Measurements from ENCODE around the gene CFD. TPM values are rescaled to one million over a fixed set of nuclear protein-coding genes. Genes with fewer than 3 reads are reported as not detected.
A peak's percentile ranks its signal among the peaks of the same experiment; 100 is the strongest.

CFD gene
- total and polyA plus RNA-seq, 4 donors, result 4.5 to 20.2 (median 13.6) TPM

DNA sequence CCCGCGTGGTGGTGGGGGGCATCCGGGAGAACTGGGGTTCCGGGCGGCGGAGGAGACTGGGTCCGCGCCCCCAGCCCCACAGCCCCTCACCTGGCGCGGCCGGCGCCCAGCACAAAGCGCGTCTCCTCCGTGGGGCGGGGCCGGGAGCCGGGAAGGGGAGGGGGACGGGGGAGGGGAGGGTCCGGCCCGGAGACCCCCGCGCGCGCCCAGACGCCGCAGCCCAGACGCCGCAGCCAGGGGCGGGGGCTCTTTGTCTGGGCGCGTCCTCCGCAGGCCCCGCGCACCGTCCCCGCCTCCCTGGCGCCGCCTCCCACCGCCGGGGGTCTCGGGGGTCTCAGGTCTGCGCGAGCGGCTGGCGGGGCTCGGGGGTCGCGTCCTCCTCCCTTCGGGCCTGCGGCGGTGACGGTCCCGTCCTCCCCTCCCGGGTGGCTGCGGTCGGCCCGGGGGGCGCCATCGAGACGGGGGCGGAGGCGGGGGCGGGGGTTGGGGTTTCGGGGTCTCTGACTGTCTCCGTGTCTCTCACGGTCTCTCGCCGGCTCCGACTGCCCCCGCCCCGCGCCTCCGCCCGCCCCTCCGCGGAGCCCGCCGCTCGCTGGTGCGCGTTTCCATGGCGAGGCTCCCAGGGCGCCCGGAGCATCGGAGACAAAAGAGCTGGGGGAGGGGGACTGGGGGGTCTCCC, 37.5 kb upstream of the CFD start, which contains the start of gene PLPPR3:
TSS of gene PLPPR3 (minus strand) at position 131 of the 679 bp plus-strand sequence. CDS start 396 bp downstream, outside the sequence.
- Histone ChIP-seq H3K27ac (ENCODE audit: low read depth in 1 of 2, low read length in 2 of 2) (no peak within 1 kb of the TSS), H3K27me3 (ENCODE audit: control insufficient read depth in 4 of 4, insufficient read depth in 4 of 4, low read length in 3 of 4) (peaks cover 0 to 6% (median 1%) of the 10 kb centered on the region in 4 donors), H3K9ac (ENCODE audit: low read depth in 1 of 2, low read length in 2 of 2) (no peak within 1 kb of the TSS), H3K4me3 (ENCODE audit: low read depth in 1 of 3, low read length in 3 of 3) (peak within 1 kb of the TSS in 1 of 3 donors; percentile 45), H3K4me1 (ENCODE audit: control insufficient read depth in 4 of 4, insufficient read depth in 4 of 4, low read length in 3 of 4) (peaks cover 0 to 8% (median 0%) of the 10 kb centered on the region in 4 donors), H3K36me3 (ENCODE audit: control insufficient read depth in 4 of 4, insufficient read depth in 3 of 4, low read depth in 1 of 4, low read length in 3 of 4) (no peaks in the 10 kb centered on the region), H3K9me3 (ENCODE audit: control insufficient read depth in 4 of 4, low read length in 3 of 4) (no peaks in the 10 kb centered on the region)
- TF ChIP-seq, protein P1, sequence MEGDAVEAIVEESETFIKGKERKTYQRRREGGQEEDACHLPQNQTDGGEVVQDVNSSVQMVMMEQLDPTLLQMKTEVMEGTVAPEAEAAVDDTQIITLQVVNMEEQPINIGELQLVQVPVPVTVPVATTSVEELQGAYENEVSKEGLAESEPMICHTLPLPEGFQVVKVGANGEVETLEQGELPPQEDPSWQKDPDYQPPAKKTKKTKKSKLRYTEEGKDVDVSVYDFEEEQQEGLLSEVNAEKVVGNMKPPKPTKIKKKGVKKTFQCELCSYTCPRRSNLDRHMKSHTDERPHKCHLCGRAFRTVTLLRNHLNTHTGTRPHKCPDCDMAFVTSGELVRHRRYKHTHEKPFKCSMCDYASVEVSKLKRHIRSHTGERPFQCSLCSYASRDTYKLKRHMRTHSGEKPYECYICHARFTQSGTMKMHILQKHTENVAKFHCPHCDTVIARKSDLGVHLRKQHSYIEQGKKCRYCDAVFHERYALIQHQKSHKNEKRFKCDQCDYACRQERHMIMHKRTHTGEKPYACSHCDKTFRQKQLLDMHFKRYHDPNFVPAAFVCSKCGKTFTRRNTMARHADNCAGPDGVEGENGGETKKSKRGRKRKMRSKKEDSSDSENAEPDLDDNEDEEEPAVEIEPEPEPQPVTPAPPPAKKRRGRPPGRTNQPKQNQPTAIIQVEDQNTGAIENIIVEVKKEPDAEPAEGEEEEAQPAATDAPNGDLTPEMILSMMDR (IDR thresholded peaks at IDR 0.05; ENCODE audit: low read depth, low read length, missing input control), result no peak
- TF ChIP-seq JUND (IDR thresholded peaks at IDR 0.05), result no peak
- TF ChIP-seq, protein P2, sequence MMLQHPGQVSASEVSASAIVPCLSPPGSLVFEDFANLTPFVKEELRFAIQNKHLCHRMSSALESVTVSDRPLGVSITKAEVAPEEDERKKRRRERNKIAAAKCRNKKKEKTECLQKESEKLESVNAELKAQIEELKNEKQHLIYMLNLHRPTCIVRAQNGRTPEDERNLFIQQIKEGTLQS (IDR thresholded peaks at IDR 0.05), result no peak
- no peak for TF ChIP-seq NR2F2 (IDR thresholded peaks at IDR 0.05)
- no peak for TF ChIP-seq RXRA (IDR thresholded peaks at IDR 0.05)
- no peak for TF ChIP-seq FOXA2 (IDR thresholded peaks at IDR 0.05)
- TF ChIP-seq HNF4G (IDR thresholded peaks at IDR 0.05), result no peak
- TF ChIP-seq TAF1 (conservative IDR thresholded peaks at IDR 0.05), result no peak
- no peak for TF ChIP-seq YY1 (IDR thresholded peaks at IDR 0.05)
- TF ChIP-seq HNF4A (conservative IDR thresholded peaks at IDR 0.05), result no peak
- TF ChIP-seq, protein P3, sequence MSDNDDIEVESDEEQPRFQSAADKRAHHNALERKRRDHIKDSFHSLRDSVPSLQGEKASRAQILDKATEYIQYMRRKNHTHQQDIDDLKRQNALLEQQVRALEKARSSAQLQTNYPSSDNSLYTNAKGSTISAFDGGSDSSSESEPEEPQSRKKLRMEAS (IDR thresholded peaks at IDR 0.05), result no peak
- no peak for TF ChIP-seq RAD21 (IDR thresholded peaks at IDR 0.05)
- TF ChIP-seq, protein P4, sequence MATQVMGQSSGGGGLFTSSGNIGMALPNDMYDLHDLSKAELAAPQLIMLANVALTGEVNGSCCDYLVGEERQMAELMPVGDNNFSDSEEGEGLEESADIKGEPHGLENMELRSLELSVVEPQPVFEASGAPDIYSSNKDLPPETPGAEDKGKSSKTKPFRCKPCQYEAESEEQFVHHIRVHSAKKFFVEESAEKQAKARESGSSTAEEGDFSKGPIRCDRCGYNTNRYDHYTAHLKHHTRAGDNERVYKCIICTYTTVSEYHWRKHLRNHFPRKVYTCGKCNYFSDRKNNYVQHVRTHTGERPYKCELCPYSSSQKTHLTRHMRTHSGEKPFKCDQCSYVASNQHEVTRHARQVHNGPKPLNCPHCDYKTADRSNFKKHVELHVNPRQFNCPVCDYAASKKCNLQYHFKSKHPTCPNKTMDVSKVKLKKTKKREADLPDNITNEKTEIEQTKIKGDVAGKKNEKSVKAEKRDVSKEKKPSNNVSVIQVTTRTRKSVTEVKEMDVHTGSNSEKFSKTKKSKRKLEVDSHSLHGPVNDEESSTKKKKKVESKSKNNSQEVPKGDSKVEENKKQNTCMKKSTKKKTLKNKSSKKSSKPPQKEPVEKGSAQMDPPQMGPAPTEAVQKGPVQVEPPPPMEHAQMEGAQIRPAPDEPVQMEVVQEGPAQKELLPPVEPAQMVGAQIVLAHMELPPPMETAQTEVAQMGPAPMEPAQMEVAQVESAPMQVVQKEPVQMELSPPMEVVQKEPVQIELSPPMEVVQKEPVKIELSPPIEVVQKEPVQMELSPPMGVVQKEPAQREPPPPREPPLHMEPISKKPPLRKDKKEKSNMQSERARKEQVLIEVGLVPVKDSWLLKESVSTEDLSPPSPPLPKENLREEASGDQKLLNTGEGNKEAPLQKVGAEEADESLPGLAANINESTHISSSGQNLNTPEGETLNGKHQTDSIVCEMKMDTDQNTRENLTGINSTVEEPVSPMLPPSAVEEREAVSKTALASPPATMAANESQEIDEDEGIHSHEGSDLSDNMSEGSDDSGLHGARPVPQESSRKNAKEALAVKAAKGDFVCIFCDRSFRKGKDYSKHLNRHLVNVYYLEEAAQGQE (IDR thresholded peaks at IDR 0.05), result no peak
- no peak for TF ChIP-seq EGR1 (IDR thresholded peaks at IDR 0.05; ENCODE audit: low read depth in 2 of 2)
- 3% methylated on average over 86 of the region's 86 CpGs for WGBS
- DNase-seq (ENCODE audit: low spot score), result no peak

DNA sequence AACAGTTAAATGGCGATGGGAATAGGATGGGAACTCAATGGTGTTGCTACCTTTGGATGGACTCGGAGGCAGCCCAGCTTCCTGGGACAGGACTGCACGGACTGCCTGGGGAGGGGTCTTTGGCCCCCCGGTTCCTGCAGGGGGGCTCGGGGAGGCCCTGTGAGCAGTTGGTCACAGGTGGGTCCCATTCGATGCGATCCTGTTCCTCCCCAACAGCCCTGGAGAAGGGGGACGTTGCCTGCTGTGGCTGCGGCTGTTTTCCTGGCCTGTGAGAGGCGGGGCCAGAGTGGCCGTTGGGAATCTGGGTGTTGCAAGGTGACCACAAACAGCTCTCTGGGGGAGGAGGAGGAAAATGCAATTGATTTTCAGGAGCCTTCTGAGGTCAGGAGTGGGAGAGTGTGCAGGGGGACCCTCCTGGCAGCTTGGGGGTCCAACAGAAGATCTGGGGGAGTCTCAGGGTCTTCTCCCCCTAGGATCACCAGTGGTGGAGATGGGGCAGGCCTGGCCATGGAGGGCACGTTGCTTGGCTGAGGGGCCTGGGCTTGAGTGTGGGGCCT, 35.8 kb upstream of the CFD start:
- 32% methylated on average over 12 of the region's 12 CpGs for WGBS
- peaks cover 0 to 6% (median 1%) of the 10 kb centered on the region in 4 donors for H3K27me3 ChIP-seq (ENCODE audit: control insufficient read depth in 4 of 4, insufficient read depth in 4 of 4, low read length in 3 of 4)
- H3K27ac ChIP-seq (ENCODE audit: low read depth in 1 of 2, low read length in 2 of 2), result no peak overlapping the region
- DNase-seq (ENCODE audit: low spot score), result no peak
- H3K9ac ChIP-seq (ENCODE audit: low read depth in 1 of 2, low read length in 2 of 2), result no peak overlapping the region
- no peaks in the 10 kb centered on the region for H3K9me3 ChIP-seq (ENCODE audit: control insufficient read depth in 4 of 4, low read length in 3 of 4)
- H3K4me1 ChIP-seq (ENCODE audit: control insufficient read depth in 4 of 4, insufficient read depth in 4 of 4, low read length in 3 of 4), result peaks cover 0 to 8% (median 0%) of the 10 kb centered on the region in 4 donors
- TF ChIP-seq, protein P3 (IDR thresholded peaks at IDR 0.05), result no peak
- TF ChIP-seq NR2F2 (IDR thresholded peaks at IDR 0.05) (no peak), RAD21 (IDR thresholded peaks at IDR 0.05) (no peak), YY1 (IDR thresholded peaks at IDR 0.05) (no peak), EGR1 (IDR thresholded peaks at IDR 0.05; ENCODE audit: low read depth in 2 of 2) (no peak), FOXA2 (IDR thresholded peaks at IDR 0.05) (no peak), SP1 (IDR thresholded peaks at IDR 0.05) (no peak), RXRA (IDR thresholded peaks at IDR 0.05) (no peak), JUND (IDR thresholded peaks at IDR 0.05) (no peak), HNF4A (conservative IDR thresholded peaks at IDR 0.05) (no peak), TAF1 (conservative IDR thresholded peaks at IDR 0.05) (no peak), FOXA1 (IDR thresholded peaks at IDR 0.05) (no peak)
- TF ChIP-seq, protein P1 (IDR thresholded peaks at IDR 0.05; ENCODE audit: low read depth, low read length, missing input control), result no peak
- TF ChIP-seq, protein P5, sequence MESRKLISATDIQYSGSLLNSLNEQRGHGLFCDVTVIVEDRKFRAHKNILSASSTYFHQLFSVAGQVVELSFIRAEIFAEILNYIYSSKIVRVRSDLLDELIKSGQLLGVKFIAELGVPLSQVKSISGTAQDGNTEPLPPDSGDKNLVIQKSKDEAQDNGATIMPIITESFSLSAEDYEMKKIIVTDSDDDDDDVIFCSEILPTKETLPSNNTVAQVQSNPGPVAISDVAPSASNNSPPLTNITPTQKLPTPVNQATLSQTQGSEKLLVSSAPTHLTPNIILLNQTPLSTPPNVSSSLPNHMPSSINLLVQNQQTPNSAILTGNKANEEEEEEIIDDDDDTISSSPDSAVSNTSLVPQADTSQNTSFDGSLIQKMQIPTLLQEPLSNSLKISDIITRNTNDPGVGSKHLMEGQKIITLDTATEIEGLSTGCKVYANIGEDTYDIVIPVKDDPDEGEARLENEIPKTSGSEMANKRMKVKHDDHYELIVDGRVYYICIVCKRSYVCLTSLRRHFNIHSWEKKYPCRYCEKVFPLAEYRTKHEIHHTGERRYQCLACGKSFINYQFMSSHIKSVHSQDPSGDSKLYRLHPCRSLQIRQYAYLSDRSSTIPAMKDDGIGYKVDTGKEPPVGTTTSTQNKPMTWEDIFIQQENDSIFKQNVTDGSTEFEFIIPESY (IDR thresholded peaks at IDR 0.05), result no peak
- no peaks in the 10 kb centered on the region for H3K36me3 ChIP-seq (ENCODE audit: control insufficient read depth in 4 of 4, insufficient read depth in 3 of 4, low read depth in 1 of 4, low read length in 3 of 4)
- H3K4me3 ChIP-seq (ENCODE audit: low read depth in 1 of 3, low read length in 3 of 3), result no peak overlapping the region
